Activated CD4-positive, alpha-beta T cell treated with anti-CD3 and anti-CD28 coated beads, Interleukin-2, amount 10 ng/mL, durations not matched to agents 7 days and 5 days (primary cell): ENCODE data around the gene CTDSPL. TPM values are rescaled to one million over a fixed set of nuclear protein-coding genes. Genes with fewer than 3 reads are reported as not detected.

Experiments used
- CTCF ChIA-PET: fragments of 350-600 bp; sonication (Branson Sonifier 250); formaldehyde crosslinking; loops from one replicate; lab custom pipeline; 2021; ENCODE audit warnings: antibody characterized with exemption; lab: Charles Lee
- POLR2A ChIA-PET: fragments of 350-600 bp; sonication (Branson Sonifier 250); formaldehyde crosslinking; loops from one replicate; lab custom pipeline; 2021; ENCODE audit warnings: antibody characterized with exemption; lab: Charles Lee
- DNase-seq: peaks from one replicate; pipeline ENCODE4 v3.0.0-alpha.2; 2020
- H3K27ac Mint-ChIP-seq: one replicate; pipeline ENCODE4 v1.8.0; 2021; ENCODE audit warnings: mild to moderate bottlenecking, moderate library complexity, mixed read lengths
- H3K27me3 Mint-ChIP-seq: one replicate; pipeline ENCODE4 v1.8.0; 2021; ENCODE audit warnings: mixed read lengths
- H3K36me3 Mint-ChIP-seq: one replicate; pipeline ENCODE4 v1.8.0; 2021; ENCODE audit warnings: low read depth, mixed read lengths
- H3K4me1 Mint-ChIP-seq: one replicate; pipeline ENCODE4 v1.8.0; 2021; ENCODE audit warnings: mixed read lengths
- H3K4me3 Mint-ChIP-seq: one replicate; pipeline ENCODE4 v1.8.0; 2021; ENCODE audit warnings: mild to moderate bottlenecking, moderate library complexity, mixed read lengths
- H3K9me3 Mint-ChIP-seq: one replicate; pipeline ENCODE4 v1.8.0; 2021; ENCODE audit warnings: mixed read lengths
- total RNA-seq, 2 experiments: library from RNA; stranded (reverse); gene quantifications; one replicate each; pipeline ENCODE4 v1.2.3, GENCODE V29; 2021

The CTDSPL gene
- total RNA-seq, 2 experiments from 2014 or later, result 4.6 to 4.7 TPM

- Mint-ChIP-seq H3K9me3 (no peaks in the 10 kb centered on the region), H3K4me1 (peaks cover 29% of the 10 kb centered on the region), H3K36me3 (no peaks in the 10 kb centered on the region), H3K27me3 (peaks cover 13% of the 10 kb centered on the region), H3K4me3 (no peak overlapping the region), H3K27ac (no peak overlapping the region)
- CTCF ChIA-PET, result interaction anchor here (0.8 to 2.6 kb wide), 4 partner anchors 9 to 55 kb away, joined by 3 to 11 read pairs (median 4); no protein-coding TSS in a partner anchor
- POLR2A ChIA-PET, result no interaction called here
- DNase-seq, result no peak
Observed at GRCh38 chr3:37910671-37911400, 49.2 kb downstream of the CTDSPL start.

- POLR2A ChIA-PET, result no interaction called here
- Mint-ChIP-seq H3K27ac (no peak overlapping the region), H3K27me3 (peaks cover 13% of the 10 kb centered on the region), H3K4me3 (no peak overlapping the region), H3K4me1 (peaks cover 15% of the 10 kb centered on the region), H3K36me3 (no peaks in the 10 kb centered on the region), H3K9me3 (no peaks in the 10 kb centered on the region)
- DNase-seq, result no peak
- CTCF ChIA-PET, result interaction anchor here (1.2 kb wide), 2 partner anchors 9 to 57 kb away, joined by 4 read pairs; no protein-coding TSS in a partner anchor
Observed at GRCh38 chr3:37912052-37912733, 50.5 kb downstream of the CTDSPL start.

GRCh38 chr3:37913522-37913921 lies 51.8 kb downstream of the CTDSPL start:
- Mint-ChIP-seq H3K27me3 (peaks cover 13% of the 10 kb centered on the region), H3K4me3 (no peak overlapping the region), H3K27ac (no peak overlapping the region), H3K9me3 (no peaks in the 10 kb centered on the region), H3K36me3 (no peaks in the 10 kb centered on the region), H3K4me1 (peaks cover 2% of the 10 kb centered on the region)
- no peak for DNase-seq
- POLR2A ChIA-PET, result no interaction called here
- CTCF ChIA-PET, result no interaction called here

- DNase-seq, result no peak
- ChIA-PET POLR2A (no interaction called here), CTCF (interaction anchor here (0.9 to 1.6 kb wide), 6 partner anchors 10 to 62 kb away, joined by 3 to 4 read pairs (median 3); no protein-coding TSS in a partner anchor)
- Mint-ChIP-seq H3K4me3 (no peak overlapping the region), H3K27ac (no peak overlapping the region), H3K9me3 (no peaks in the 10 kb centered on the region), H3K27me3 (peaks cover 13% of the 10 kb centered on the region), H3K4me1 (no peaks in the 10 kb centered on the region), H3K36me3 (no peaks in the 10 kb centered on the region)
Observed at GRCh38 chr3:37916685-37917084, 55.0 kb downstream of the CTDSPL start.

GRCh38 chr3:37918627-37919026 lies 56.9 kb downstream of the CTDSPL start:
- H3K4me3 Mint-ChIP-seq, result no peak overlapping the region
- H3K27ac Mint-ChIP-seq, result no peak overlapping the region
- H3K9me3 Mint-ChIP-seq, result no peaks in the 10 kb centered on the region
- ChIA-PET POLR2A (no interaction called here), CTCF (no interaction called here)
- DNase-seq, result no peak
- peaks cover 10% of the 10 kb centered on the region for H3K27me3 Mint-ChIP-seq
- no peaks in the 10 kb centered on the region for H3K4me1 Mint-ChIP-seq
- no peaks in the 10 kb centered on the region for H3K36me3 Mint-ChIP-seq

- H3K4me1 Mint-ChIP-seq, result no peaks in the 10 kb centered on the region
- CTCF ChIA-PET, result no interaction called here
- H3K27me3 Mint-ChIP-seq, result no peaks in the 10 kb centered on the region
- H3K9me3 Mint-ChIP-seq, result no peaks in the 10 kb centered on the region
- no peak for DNase-seq
- no peaks in the 10 kb centered on the region for H3K36me3 Mint-ChIP-seq
- H3K27ac Mint-ChIP-seq, result no peak overlapping the region
- H3K4me3 Mint-ChIP-seq, result no peak overlapping the region
- POLR2A ChIA-PET, result no interaction called here
Observed at GRCh38 chr3:37920156-37920699, 58.5 kb downstream of the CTDSPL start.

GRCh38 chr3:37921025-37921424 lies 59.3 kb downstream of the CTDSPL start:
- DNase-seq, result no peak
- ChIA-PET POLR2A (no interaction called here), CTCF (no interaction called here)
- Mint-ChIP-seq H3K36me3 (no peaks in the 10 kb centered on the region), H3K27me3 (no peaks in the 10 kb centered on the region), H3K4me3 (no peak overlapping the region), H3K27ac (no peak overlapping the region), H3K9me3 (no peaks in the 10 kb centered on the region), H3K4me1 (no peaks in the 10 kb centered on the region)

GRCh38 chr3:37922721-37923568 lies 61.3 kb downstream of the CTDSPL start:
- CTCF ChIA-PET, result interaction anchor here (0.6 to 1.0 kb wide), 3 partner anchors 13 to 516 kb away, joined by 3 to 4 read pairs (median 3); no protein-coding TSS in a partner anchor
- DNase-seq, result no peak
- no peak overlapping the region for H3K4me3 Mint-ChIP-seq
- H3K36me3 Mint-ChIP-seq, result no peaks in the 10 kb centered on the region
- peaks cover 2% of the 10 kb centered on the region for H3K27me3 Mint-ChIP-seq
- H3K27ac Mint-ChIP-seq, result no peak overlapping the region
- no peaks in the 10 kb centered on the region for H3K9me3 Mint-ChIP-seq
- no peaks in the 10 kb centered on the region for H3K4me1 Mint-ChIP-seq
- POLR2A ChIA-PET, result no interaction called here

GRCh38 chr3:37923569-37924040 lies 61.9 kb downstream of the CTDSPL start:
- no peaks in the 10 kb centered on the region for H3K4me1 Mint-ChIP-seq
- CTCF ChIA-PET, result interaction anchor here (0.6 kb wide), 1 partner anchor 515 kb away, joined by 4 read pairs; no protein-coding TSS in a partner anchor
- H3K9me3 Mint-ChIP-seq, result no peaks in the 10 kb centered on the region
- no peak overlapping the region for H3K4me3 Mint-ChIP-seq
- no peaks in the 10 kb centered on the region for H3K36me3 Mint-ChIP-seq
- no peak for DNase-seq
- POLR2A ChIA-PET, result no interaction called here
- no peak overlapping the region for H3K27ac Mint-ChIP-seq
- peaks cover 2% of the 10 kb centered on the region for H3K27me3 Mint-ChIP-seq

GRCh38 chr3:37924453-37924852 lies 62.8 kb downstream of the CTDSPL start:
- peaks cover 2% of the 10 kb centered on the region for H3K27me3 Mint-ChIP-seq
- H3K9me3 Mint-ChIP-seq, result no peaks in the 10 kb centered on the region
- H3K36me3 Mint-ChIP-seq, result no peaks in the 10 kb centered on the region
- H3K4me3 Mint-ChIP-seq, result no peak overlapping the region
- DNase-seq, result no peak
- ChIA-PET CTCF (interaction anchor here (0.5 kb wide), 1 partner anchor 124 kb away, joined by 3 read pairs; no protein-coding TSS in a partner anchor), POLR2A (no interaction called here)
- H3K4me1 Mint-ChIP-seq, result no peaks in the 10 kb centered on the region
- no peak overlapping the region for H3K27ac Mint-ChIP-seq

GRCh38 chr3:37925157-37925556 lies 63.5 kb downstream of the CTDSPL start:
- no peaks in the 10 kb centered on the region for H3K9me3 Mint-ChIP-seq
- no peak overlapping the region for H3K4me3 Mint-ChIP-seq
- no peaks in the 10 kb centered on the region for H3K36me3 Mint-ChIP-seq
- no peaks in the 10 kb centered on the region for H3K4me1 Mint-ChIP-seq
- CTCF ChIA-PET, result interaction anchor here (0.5 to 0.9 kb wide), 2 partner anchors 10 to 17 kb away, joined by 3 read pairs; no protein-coding TSS in a partner anchor
- no peak overlapping the region for H3K27ac Mint-ChIP-seq
- peaks cover 2% of the 10 kb centered on the region for H3K27me3 Mint-ChIP-seq
- POLR2A ChIA-PET, result no interaction called here
- DNase-seq, result no peak

GRCh38 chr3:37926611-37927010 lies 64.9 kb downstream of the CTDSPL start:
- DNase-seq, result no peak
- Mint-ChIP-seq H3K27me3 (peaks cover 2% of the 10 kb centered on the region), H3K4me3 (no peak overlapping the region), H3K36me3 (no peaks in the 10 kb centered on the region), H3K4me1 (no peaks in the 10 kb centered on the region), H3K9me3 (no peaks in the 10 kb centered on the region), H3K27ac (no peak overlapping the region)
- CTCF ChIA-PET, result no interaction called here
- POLR2A ChIA-PET, result no interaction called here
